ENCODE results near the gene DGCR2.
"Not testable (repeated sequence)": the region's sequence is repeated elsewhere in the genome, so short reads cannot be mapped to it uniquely, and the experiment has no call there.

Gene DGCR2

GRCh38 chr22:19094393-19094997 lies 27.7 kb downstream of the DGCR2 start:
- Histone ChIP-seq H3K27me3 (ENCODE audit: control insufficient read depth in 2 of 2, insufficient read depth in 2 of 2, low read length in 2 of 2) (no peaks in the 10 kb centered on the region), H3K4me1 (ENCODE audit: control insufficient read depth in 2 of 2, insufficient read depth in 2 of 2, low read length in 2 of 2) (no peaks in the 10 kb centered on the region), H3K4me3 (ENCODE audit: low read length in 2 of 2) (no peak overlapping the region), H3K9ac (ENCODE audit: low read depth in 1 of 2, low read length in 2 of 2) (no peak overlapping the region), H3K9me3 (ENCODE audit: control insufficient read depth in 2 of 2, low read length in 2 of 2) (no peaks in the 10 kb centered on the region), H3K27ac (ENCODE audit: low read depth in 2 of 2, low read length in 2 of 2) (no peak overlapping the region), H3K36me3 (ENCODE audit: control insufficient read depth in 2 of 2, insufficient read depth in 2 of 2, low read length in 2 of 2) (peaks cover 3 to 6% of the 10 kb centered on the region in 2 donors)

GRCh38 chr22:19092725-19093124 lies 29.5 kb downstream of the DGCR2 start:
- H3K36me3 ChIP-seq (ENCODE audit: control insufficient read depth in 2 of 2, insufficient read depth in 2 of 2, low read length in 2 of 2), result peaks cover 2 to 17% of the 10 kb centered on the region in 2 donors
- no peaks in the 10 kb centered on the region for H3K9me3 ChIP-seq (ENCODE audit: control insufficient read depth in 2 of 2, low read length in 2 of 2)
- H3K4me3 ChIP-seq (ENCODE audit: low read length in 2 of 2), result no peak overlapping the region
- H3K27me3 ChIP-seq (ENCODE audit: control insufficient read depth in 2 of 2, insufficient read depth in 2 of 2, low read length in 2 of 2), result no peaks in the 10 kb centered on the region
- H3K4me1 ChIP-seq (ENCODE audit: control insufficient read depth in 2 of 2, insufficient read depth in 2 of 2, low read length in 2 of 2), result no peaks in the 10 kb centered on the region
- H3K9ac ChIP-seq (ENCODE audit: low read depth in 1 of 2, low read length in 2 of 2), result no peak overlapping the region
- no peak overlapping the region for H3K27ac ChIP-seq (ENCODE audit: low read depth in 2 of 2, low read length in 2 of 2)

- no peaks in the 10 kb centered on the region for H3K27me3 ChIP-seq (ENCODE audit: control insufficient read depth in 2 of 2, insufficient read depth in 2 of 2, low read length in 2 of 2)
- H3K9me3 ChIP-seq (ENCODE audit: control insufficient read depth in 2 of 2, low read length in 2 of 2), result no peaks in the 10 kb centered on the region
- no peak overlapping the region for H3K4me3 ChIP-seq (ENCODE audit: low read length in 2 of 2)
- H3K4me1 ChIP-seq (ENCODE audit: control insufficient read depth in 2 of 2, insufficient read depth in 2 of 2, low read length in 2 of 2), result no peaks in the 10 kb centered on the region
- H3K9ac ChIP-seq (ENCODE audit: low read depth in 1 of 2, low read length in 2 of 2), result no peak overlapping the region
- no peak overlapping the region for H3K27ac ChIP-seq (ENCODE audit: low read depth in 2 of 2, low read length in 2 of 2)
- peaks cover 5 to 15% of the 10 kb centered on the region in 2 donors for H3K36me3 ChIP-seq (ENCODE audit: control insufficient read depth in 2 of 2, insufficient read depth in 2 of 2, low read length in 2 of 2)
Measured at GRCh38 chr22:19090586-19091127, 31.6 kb downstream of the DGCR2 start.

GRCh38 chr22:19090183-19090582 lies 32.0 kb downstream of the DGCR2 start:
- no peak overlapping the region for H3K9ac ChIP-seq (ENCODE audit: low read depth in 1 of 2, low read length in 2 of 2)
- H3K27ac ChIP-seq (ENCODE audit: low read depth in 2 of 2, low read length in 2 of 2), result no peak overlapping the region
- peaks cover 5 to 18% of the 10 kb centered on the region in 2 donors for H3K36me3 ChIP-seq (ENCODE audit: control insufficient read depth in 2 of 2, insufficient read depth in 2 of 2, low read length in 2 of 2)
- H3K9me3 ChIP-seq (ENCODE audit: control insufficient read depth in 2 of 2, low read length in 2 of 2), result no peaks in the 10 kb centered on the region
- H3K4me1 ChIP-seq (ENCODE audit: control insufficient read depth in 2 of 2, insufficient read depth in 2 of 2, low read length in 2 of 2), result peaks cover 0 to 3% of the 10 kb centered on the region in 2 donors
- no peak overlapping the region for H3K4me3 ChIP-seq (ENCODE audit: low read length in 2 of 2)
- H3K27me3 ChIP-seq (ENCODE audit: control insufficient read depth in 2 of 2, insufficient read depth in 2 of 2, low read length in 2 of 2), result no peaks in the 10 kb centered on the region

GRCh38 chr22:19088866-19089595 lies 33.2 kb downstream of the DGCR2 start:
- no peaks in the 10 kb centered on the region for H3K27me3 ChIP-seq (ENCODE audit: control insufficient read depth in 2 of 2, insufficient read depth in 2 of 2, low read length in 2 of 2)
- H3K9me3 ChIP-seq (ENCODE audit: control insufficient read depth in 2 of 2, low read length in 2 of 2), result no peaks in the 10 kb centered on the region
- no peak overlapping the region for H3K4me3 ChIP-seq (ENCODE audit: low read length in 2 of 2)
- H3K9ac ChIP-seq (ENCODE audit: low read depth in 1 of 2, low read length in 2 of 2), result no peak overlapping the region
- H3K4me1 ChIP-seq (ENCODE audit: control insufficient read depth in 2 of 2, insufficient read depth in 2 of 2, low read length in 2 of 2), result peaks cover 0 to 3% of the 10 kb centered on the region in 2 donors
- H3K27ac ChIP-seq (ENCODE audit: low read depth in 2 of 2, low read length in 2 of 2), result no peak overlapping the region
- H3K36me3 ChIP-seq (ENCODE audit: control insufficient read depth in 2 of 2, insufficient read depth in 2 of 2, low read length in 2 of 2), result peaks cover 5 to 20% of the 10 kb centered on the region in 2 donors

- peaks cover 0 to 3% of the 10 kb centered on the region in 2 donors for H3K4me1 ChIP-seq (ENCODE audit: control insufficient read depth in 2 of 2, insufficient read depth in 2 of 2, low read length in 2 of 2)
- H3K9ac ChIP-seq (ENCODE audit: low read depth in 1 of 2, low read length in 2 of 2), result no peak overlapping the region
- H3K27ac ChIP-seq (ENCODE audit: low read depth in 2 of 2, low read length in 2 of 2), result no peak overlapping the region
- H3K36me3 ChIP-seq (ENCODE audit: control insufficient read depth in 2 of 2, insufficient read depth in 2 of 2, low read length in 2 of 2), result peaks cover 5 to 23% of the 10 kb centered on the region in 2 donors
- no peaks in the 10 kb centered on the region for H3K27me3 ChIP-seq (ENCODE audit: control insufficient read depth in 2 of 2, insufficient read depth in 2 of 2, low read length in 2 of 2)
- no peak overlapping the region for H3K4me3 ChIP-seq (ENCODE audit: low read length in 2 of 2)
- H3K9me3 ChIP-seq (ENCODE audit: control insufficient read depth in 2 of 2, low read length in 2 of 2), result no peaks in the 10 kb centered on the region
Measured at GRCh38 chr22:19086896-19087295, 35.3 kb downstream of the DGCR2 start.

- H3K27me3 ChIP-seq (ENCODE audit: control insufficient read depth in 2 of 2, insufficient read depth in 2 of 2, low read length in 2 of 2), result no peaks in the 10 kb centered on the region
- peaks cover 5 to 23% of the 10 kb centered on the region in 2 donors for H3K36me3 ChIP-seq (ENCODE audit: control insufficient read depth in 2 of 2, insufficient read depth in 2 of 2, low read length in 2 of 2)
- no peak overlapping the region for H3K4me3 ChIP-seq (ENCODE audit: low read length in 2 of 2)
- peaks cover 0 to 3% of the 10 kb centered on the region in 2 donors for H3K4me1 ChIP-seq (ENCODE audit: control insufficient read depth in 2 of 2, insufficient read depth in 2 of 2, low read length in 2 of 2)
- H3K9ac ChIP-seq (ENCODE audit: low read depth in 1 of 2, low read length in 2 of 2), result no peak overlapping the region
- no peak overlapping the region for H3K27ac ChIP-seq (ENCODE audit: low read depth in 2 of 2, low read length in 2 of 2)
- H3K9me3 ChIP-seq (ENCODE audit: control insufficient read depth in 2 of 2, low read length in 2 of 2), result no peaks in the 10 kb centered on the region
Measured at GRCh38 chr22:19086417-19086816, 35.8 kb downstream of the DGCR2 start.

- H3K4me3 ChIP-seq (ENCODE audit: low read length in 2 of 2), result no peak overlapping the region
Measured at GRCh38 chr22:19085233-19085718, 36.9 kb downstream of the DGCR2 start.

GRCh38 chr22:19084586-19084985 lies 37.6 kb downstream of the DGCR2 start:
- not testable (repeated sequence) for H3K9me3 ChIP-seq (ENCODE audit: control insufficient read depth in 2 of 2, low read length in 2 of 2); H3K27ac ChIP-seq (ENCODE audit: low read depth in 2 of 2, low read length in 2 of 2); H3K27me3 ChIP-seq (ENCODE audit: control insufficient read depth in 2 of 2, insufficient read depth in 2 of 2, low read length in 2 of 2); H3K4me3 ChIP-seq (ENCODE audit: low read length in 2 of 2); H3K4me1 ChIP-seq (ENCODE audit: control insufficient read depth in 2 of 2, insufficient read depth in 2 of 2, low read length in 2 of 2); H3K9ac ChIP-seq (ENCODE audit: low read depth in 1 of 2, low read length in 2 of 2)
- peaks cover 13 to 30% of the 10 kb centered on the region in 2 donors for H3K36me3 ChIP-seq (ENCODE audit: control insufficient read depth in 2 of 2, insufficient read depth in 2 of 2, low read length in 2 of 2)

More at GRCh38 chr22:19085233-19085718, 36.9 kb downstream of the DGCR2 start:
- H3K4me1 ChIP-seq (ENCODE audit: control insufficient read depth in 2 of 2, insufficient read depth in 2 of 2, low read length in 2 of 2), result peaks cover 0 to 3% of the 10 kb centered on the region in 2 donors
- no peaks in the 10 kb centered on the region for H3K27me3 ChIP-seq (ENCODE audit: control insufficient read depth in 2 of 2, insufficient read depth in 2 of 2, low read length in 2 of 2)
- H3K27ac ChIP-seq (ENCODE audit: low read depth in 2 of 2, low read length in 2 of 2), result no peak overlapping the region
- H3K36me3 ChIP-seq (ENCODE audit: control insufficient read depth in 2 of 2, insufficient read depth in 2 of 2, low read length in 2 of 2), result peaks cover 11 to 26% of the 10 kb centered on the region in 2 donors
- H3K9me3 ChIP-seq (ENCODE audit: control insufficient read depth in 2 of 2, low read length in 2 of 2), result no peaks in the 10 kb centered on the region
- no peak overlapping the region for H3K9ac ChIP-seq (ENCODE audit: low read depth in 1 of 2, low read length in 2 of 2)

- H3K27ac ChIP-seq (ENCODE audit: low read depth in 2 of 2, low read length in 2 of 2); H3K4me3 ChIP-seq (ENCODE audit: low read length in 2 of 2); H3K4me1 ChIP-seq (ENCODE audit: control insufficient read depth in 2 of 2, insufficient read depth in 2 of 2, low read length in 2 of 2); H3K9me3 ChIP-seq (ENCODE audit: control insufficient read depth in 2 of 2, low read length in 2 of 2); H3K9ac ChIP-seq (ENCODE audit: low read depth in 1 of 2, low read length in 2 of 2); H3K27me3 ChIP-seq (ENCODE audit: control insufficient read depth in 2 of 2, insufficient read depth in 2 of 2, low read length in 2 of 2): not testable (repeated sequence)
- peaks cover 15 to 31% of the 10 kb centered on the region in 2 donors for H3K36me3 ChIP-seq (ENCODE audit: control insufficient read depth in 2 of 2, insufficient read depth in 2 of 2, low read length in 2 of 2)
Measured at GRCh38 chr22:19084126-19084525, 38.1 kb downstream of the DGCR2 start.

All from mucosa of rectum (tissue), 2 donors.